Measurements from ENCODE around the gene M1AP.
"Not testable (repeated sequence)": the region's sequence is repeated elsewhere in the genome, so short reads cannot be mapped to it uniquely, and the experiment has no call there.

The M1AP gene

GRCh38 chr2:74561022-74561421, 87.1 kb downstream of the M1AP start:
- not testable (repeated sequence) for DNase-seq

- no peak for DNase-seq
Observed at GRCh38 chr2:74560591-74560990, 87.5 kb downstream of the M1AP start.

GRCh38 chr2:74559912-74560311, 88.2 kb downstream of the M1AP start:
- DNase-seq = no peak

- DNase-seq = no peak
Observed at GRCh38 chr2:74558284-74559230, 89.6 kb downstream of the M1AP start.

DNA sequence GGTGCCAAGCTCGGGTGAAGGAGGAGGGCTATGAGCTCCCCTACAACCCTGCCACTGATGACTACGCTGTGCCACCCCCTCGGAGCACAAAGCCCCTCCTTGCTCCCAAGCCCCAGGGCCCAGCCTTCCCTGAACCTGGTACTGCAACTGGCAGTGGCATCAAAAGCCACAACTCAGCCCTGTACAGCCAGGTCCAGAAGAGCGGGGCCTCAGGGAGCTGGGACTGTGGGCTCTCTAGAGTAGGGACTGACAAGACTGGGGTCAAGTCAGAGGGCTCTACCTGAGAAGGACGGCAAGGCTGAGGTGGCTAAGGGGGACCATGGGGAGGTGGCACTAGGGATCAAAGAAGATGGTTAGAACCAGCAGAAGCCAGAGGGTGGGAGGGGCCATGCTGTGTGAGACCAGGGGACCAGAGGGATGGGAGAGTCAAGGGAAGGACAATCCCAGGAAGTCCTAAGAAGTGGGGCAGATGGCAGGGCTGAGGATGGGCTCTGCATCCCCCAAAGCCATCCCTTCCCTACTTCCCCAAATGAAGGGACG, 91.2 kb downstream of the M1AP start:
- no peak for DNase-seq

DNA sequence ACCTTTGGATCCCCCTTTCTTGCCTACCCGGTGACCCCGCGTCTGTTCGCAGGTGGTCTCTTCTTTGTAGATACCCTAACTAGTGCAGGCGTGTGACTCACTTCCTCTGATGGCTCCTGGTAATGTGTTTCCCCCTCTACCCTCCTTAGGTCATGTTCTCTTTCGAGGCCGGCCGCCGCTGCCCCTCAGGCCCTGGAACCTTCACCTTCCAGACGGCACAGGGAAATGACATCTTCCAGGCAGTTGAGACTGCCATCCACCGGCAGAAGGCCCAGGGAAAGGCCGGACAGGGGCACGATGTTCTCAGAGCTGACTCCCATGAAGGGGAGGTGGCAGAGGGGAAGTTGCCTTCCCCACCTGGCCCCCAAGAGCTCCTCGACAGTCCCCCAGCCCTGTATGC, 92.0 kb downstream of the M1AP start:
- DNase-seq = no peak

- DNase-seq = no peak
Observed at GRCh38 chr2:74555610-74556103, 92.5 kb downstream of the M1AP start.

- peak; percentile 51 for DNase-seq
Observed at GRCh38 chr2:74554820-74555531, 93.2 kb downstream of the M1AP start.

GRCh38 chr2:74553892-74554819, 94.0 kb downstream of the M1AP start, which contains the start of the genes DOK1 and LOXL3:
DOK1 (plus strand) TSS chr2:74554720; CDS start chr2:74554755, 35 bp downstream.
LOXL3 (minus strand) TSS chr2:74553942; CDS start chr2:74552634, 1,308 bp downstream.
- peak; percentile 85 for DNase-seq

- no peak for DNase-seq
Observed at GRCh38 chr2:74552914-74553811, 95.0 kb downstream of the M1AP start.

- no peak for DNase-seq
Observed at GRCh38 chr2:74551942-74552913, 95.9 kb downstream of the M1AP start.

DNA sequence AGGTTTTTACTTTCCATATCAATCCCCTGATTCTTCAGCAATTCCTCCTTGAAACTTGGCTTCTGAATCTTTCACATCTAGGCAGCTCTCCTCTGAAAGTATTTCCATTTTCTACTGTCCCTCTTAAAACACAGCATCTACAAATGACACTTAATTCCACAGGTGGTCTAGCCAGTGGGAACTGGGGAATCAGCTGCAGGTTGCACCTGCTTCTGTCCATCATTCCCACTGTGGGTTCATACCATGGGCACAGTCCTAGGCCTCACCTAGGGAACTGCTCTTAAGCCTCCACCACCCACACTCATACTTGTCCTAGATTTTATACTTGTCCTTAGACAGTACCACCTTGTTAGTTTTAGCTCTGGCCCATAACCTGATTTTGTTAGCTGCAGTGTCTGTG, 96.6 kb downstream of the M1AP start:
- DNase-seq = no peak

DNA sequence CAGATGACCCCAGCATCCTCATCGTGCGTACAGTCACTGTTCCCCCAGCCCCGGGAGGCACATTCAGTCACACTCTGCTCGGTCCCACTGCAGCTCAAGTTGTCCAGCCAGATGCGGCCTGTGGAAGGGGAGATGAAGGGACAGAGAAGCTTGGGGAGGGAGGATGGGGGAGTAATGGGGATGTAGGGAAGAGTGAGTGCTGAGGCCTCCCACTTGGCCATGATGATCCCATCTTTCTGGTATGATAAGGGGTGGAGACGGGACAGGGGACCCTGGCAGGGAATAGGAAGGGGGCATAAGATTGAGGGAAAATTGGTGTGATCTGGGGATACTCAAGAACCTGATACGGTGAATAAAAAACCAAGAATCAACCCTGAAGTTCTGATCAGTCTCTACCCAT, 97.9 kb downstream of the M1AP start:
- no peak for DNase-seq

GRCh38 chr2:74548900-74549826, 99.0 kb downstream of the M1AP start:
- DNase-seq = peak; percentile 14

- DNase-seq = no peak
Observed at GRCh38 chr2:74548285-74548899, 99.7 kb downstream of the M1AP start.

- no peak for DNase-seq
Observed at GRCh38 chr2:74546004-74546403, 102.1 kb downstream of the M1AP start.

GRCh38 chr2:74544634-74545033, 103.5 kb downstream of the M1AP start:
- no peak for DNase-seq

- no peak for DNase-seq
Observed at GRCh38 chr2:74542978-74543377, 105.2 kb downstream of the M1AP start.

All from activated naive CD4-positive, alpha-beta T cell treated with Interleukin-2 at 50 U/mL for 16 hours (primary cell).